Stimulated activated CD4-positive, alpha-beta T cell treated with anti-CD3 and anti-CD28 coated beads, Interleukin-2, amount 100 ng/mL, for 48 hours (primary cell): ENCODE measurements around the gene ERBB4.

Source experiments
- DNase-seq, 2 donors: peaks; one replicate each; pipeline ENCODE4 v3.0.0-alpha.2; 2020

ERBB4 gene

GRCh38 chr2:211498551-211499205 is 1039.9 kb downstream of the ERBB4 start:
- no peak for DNase-seq

DNA sequence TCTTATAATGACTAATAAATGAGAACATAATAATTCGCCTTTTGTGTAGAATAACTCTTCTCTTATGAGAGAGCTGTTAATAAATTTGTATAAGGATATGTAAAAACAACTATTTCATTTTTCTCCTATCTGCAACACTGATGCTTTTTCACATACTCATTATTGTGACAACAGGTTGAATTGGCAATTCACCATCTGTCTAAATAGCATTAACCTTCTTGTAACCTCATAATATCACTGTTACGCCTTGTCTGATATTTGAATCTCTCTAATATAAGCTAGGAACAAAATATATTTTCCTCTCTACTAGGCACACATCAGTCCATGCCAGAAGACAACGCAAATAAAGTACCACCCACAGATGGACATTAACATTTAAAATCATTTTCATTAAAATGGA is 1043.3 kb downstream of the ERBB4 start:
- no peak for DNase-seq

GRCh38 chr2:211494536-211494935 is 1044.1 kb downstream of the ERBB4 start:
- no peak for DNase-seq

DNA sequence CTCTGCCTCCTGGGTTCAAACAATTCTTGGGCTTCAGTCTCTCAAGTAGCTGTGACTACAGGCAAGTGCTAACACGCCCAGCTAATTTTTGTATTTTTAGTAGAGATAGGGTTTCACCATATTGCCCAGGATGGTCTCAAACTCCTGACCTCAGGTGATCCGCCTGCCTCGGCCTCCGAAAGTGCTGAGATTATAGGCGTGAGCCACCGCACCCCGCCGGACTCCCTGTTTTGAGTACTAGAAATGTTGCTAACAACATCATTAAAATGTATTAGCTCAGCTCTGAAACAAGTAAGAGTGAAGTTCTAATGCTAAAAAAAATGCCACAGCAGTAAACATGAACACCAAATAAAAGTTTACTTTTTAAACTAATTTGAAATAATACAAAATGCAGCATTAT is 1044.5 kb downstream of the ERBB4 start:
- DNase-seq, result no peak

GRCh38 chr2:211487733-211488132 is 1050.9 kb downstream of the ERBB4 start:
- no peak for DNase-seq

- DNase-seq, result no peak
Measured at GRCh38 chr2:211479536-211480150, 1059.0 kb downstream of the ERBB4 start.

DNA sequence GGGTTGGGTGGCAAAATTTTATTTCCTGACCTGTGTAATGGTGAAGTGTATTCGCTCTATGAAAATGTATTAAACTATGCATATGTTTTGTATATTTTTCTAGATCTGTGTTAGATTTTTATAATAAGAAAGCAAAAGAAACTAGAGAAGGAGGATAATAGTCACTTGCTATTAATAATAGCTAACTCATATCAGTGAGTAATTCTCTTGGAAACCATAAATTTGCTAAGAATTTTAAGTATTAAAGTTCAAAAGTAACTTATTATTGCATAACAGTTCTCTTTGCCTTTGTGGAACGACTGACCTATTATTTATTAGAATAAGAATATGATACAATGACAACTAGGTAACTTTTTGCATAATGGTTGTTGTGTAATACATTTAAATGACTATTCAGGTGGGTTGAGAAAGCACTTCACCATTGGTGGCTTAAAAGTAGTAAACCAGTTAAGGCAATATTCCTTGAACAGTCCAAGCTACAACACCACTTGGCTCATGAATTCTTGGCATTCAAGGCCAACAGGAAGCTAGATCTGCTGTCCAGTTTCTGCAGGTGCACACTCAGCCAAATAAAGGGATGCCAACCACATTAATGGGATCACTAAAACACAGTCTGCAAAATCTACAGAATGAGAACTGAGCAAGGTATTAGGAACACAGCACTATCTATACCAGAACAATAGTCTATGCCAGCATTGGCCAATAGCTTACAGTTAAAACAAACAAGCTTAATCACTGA is 1060.9 kb downstream of the ERBB4 start:
- DNase-seq, result no peak

GRCh38 chr2:211473116-211473515 is 1065.5 kb downstream of the ERBB4 start:
- no peak for DNase-seq

GRCh38 chr2:211469664-211470059 is 1068.9 kb downstream of the ERBB4 start:
- no peak for DNase-seq

DNA sequence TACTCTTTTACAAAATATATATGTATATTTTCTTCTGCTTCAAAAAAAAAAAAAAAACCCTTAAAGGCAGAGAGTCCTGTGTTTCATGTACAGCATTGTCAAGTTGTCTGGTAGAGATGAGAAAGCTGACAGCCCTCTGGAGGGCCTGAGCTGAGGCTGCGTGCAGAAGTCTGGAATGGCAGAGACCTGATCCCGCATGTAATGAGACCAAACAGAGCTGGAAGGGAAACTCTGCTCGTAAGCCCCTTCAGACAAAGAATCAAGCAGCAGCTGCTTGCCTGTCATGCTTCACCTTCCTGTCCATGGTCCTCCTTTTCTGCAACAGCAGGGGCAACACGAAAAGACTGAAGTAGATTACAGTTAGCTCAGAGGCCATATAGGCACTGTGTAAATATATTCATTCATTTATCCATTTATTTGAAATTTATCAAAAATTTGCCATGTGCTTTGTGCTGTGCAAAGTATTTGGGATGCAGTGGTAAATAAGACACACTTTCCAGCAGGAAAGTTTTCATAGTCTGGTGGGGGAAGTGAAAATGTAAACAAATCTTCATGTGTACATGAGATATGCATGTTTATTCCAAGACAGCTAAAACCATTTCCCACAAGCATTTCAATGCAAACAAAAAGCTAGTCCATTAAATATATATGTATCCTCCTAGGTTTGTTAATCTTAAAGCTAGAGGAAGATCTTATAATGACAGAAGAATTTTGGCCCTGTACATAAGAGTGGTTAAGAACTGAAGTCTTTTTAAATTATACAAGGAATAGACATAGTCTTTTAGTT is 1069.5 kb downstream of the ERBB4 start:
- DNase-seq, result no peak

DNA sequence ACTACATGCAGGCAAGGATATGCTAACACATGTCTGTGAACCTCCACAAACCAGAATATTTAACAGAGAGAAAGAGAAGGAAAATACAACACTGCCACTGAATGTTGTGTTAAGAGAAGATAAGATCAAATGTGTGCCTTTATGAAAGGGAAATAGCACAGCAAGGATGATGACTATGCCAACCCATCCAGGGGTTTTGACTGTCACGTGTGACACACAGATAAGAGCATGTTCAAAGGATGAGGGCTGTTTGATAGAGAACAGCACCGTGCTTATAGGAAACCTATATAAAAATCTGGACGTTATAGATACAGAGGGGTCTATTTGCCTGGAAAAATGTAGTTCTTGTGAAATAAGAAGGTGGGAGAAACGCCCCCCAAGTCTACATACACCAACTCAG is 1070.4 kb downstream of the ERBB4 start:
- DNase-seq, result no peak

DNA sequence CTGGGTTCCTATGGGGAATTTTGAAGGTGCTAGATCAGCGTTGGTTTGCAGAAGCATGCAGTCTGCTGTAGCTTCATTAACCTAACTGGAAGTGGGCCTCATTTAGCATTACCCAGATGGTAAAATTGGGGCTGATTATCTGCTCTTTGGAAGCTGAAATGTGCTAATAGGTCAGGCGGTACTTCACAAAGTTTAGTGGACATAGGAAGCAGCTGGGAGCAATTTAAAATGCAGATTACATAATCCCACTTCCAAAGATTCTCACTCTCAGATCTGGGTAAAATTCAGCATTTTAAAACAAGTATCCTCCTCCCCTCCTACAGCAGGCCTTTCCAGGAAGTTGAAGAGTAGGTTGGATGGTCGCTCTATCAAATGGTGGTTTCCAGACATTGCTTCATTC is 1075.2 kb downstream of the ERBB4 start:
- DNase-seq, result no peak

DNA sequence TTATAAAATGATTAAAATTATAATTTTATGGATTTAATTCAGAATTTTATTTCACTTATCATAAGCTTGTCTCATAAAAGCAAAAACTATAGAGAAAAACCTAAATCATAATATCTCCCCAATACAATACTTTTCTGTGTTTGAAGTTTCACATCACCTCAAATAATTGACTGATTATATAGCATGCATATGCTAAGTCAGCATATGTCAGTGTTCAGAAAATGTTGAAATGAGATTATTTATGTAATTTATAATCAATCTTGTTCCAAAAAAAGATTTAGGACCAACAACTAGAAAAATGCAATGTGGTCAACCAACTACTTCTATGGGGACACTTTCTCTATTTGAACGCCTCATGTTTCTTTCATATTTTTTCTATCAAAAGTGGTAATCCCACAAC is 1079.6 kb downstream of the ERBB4 start:
- no peak for DNase-seq

GRCh38 chr2:211457325-211457724 is 1081.3 kb downstream of the ERBB4 start:
- no peak for DNase-seq

DNA sequence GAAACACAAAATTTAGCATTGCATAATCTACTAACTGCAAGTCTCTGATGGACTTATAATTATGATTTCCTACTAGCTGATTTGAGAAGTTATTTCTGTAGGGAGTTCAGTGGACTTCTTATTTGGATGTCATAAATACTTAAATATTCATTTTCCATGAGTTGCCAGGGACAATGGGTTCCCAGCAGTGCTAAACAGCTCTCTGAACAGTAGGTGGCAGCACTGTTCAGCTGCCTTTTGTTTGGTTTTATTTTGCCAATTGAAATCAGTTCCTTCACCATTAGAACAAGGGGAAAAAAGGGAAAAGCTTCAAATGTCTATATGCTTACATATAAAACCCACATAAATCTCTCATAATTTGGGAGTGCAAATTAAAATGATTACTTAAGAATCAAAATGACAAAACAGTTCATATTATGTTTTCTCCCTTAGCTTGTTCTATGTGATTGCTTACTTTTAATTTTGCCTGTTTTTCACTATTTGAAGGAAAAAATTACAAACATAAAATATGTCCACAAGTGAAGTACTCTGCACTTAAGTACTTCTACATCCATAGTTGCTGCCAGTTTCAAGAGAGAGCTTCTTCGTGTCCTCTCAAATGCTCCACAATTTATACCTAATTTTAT is 1083.3 kb downstream of the ERBB4 start:
- DNase-seq, result peak; percentile 1 to 10

DNA sequence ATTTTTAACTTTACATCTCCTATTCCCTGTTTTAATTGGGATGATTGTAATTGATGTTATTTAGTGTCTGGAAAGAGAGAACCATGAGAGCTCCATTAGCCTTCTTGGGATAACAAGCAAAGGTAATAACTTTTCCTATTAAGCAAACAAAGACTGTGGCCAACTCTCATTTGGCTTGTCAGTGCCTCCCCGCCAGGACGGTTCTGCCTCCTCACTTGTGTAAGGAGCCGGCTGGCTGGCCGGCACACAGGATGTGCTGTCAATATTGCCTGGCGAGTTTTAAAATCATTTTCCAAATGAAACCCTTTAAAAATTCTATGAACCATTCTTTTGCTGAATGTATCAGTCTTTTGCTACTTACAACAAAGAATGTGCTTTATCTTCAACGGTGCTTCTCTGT is 1083.9 kb downstream of the ERBB4 start:
- DNase-seq, result no peak

DNA sequence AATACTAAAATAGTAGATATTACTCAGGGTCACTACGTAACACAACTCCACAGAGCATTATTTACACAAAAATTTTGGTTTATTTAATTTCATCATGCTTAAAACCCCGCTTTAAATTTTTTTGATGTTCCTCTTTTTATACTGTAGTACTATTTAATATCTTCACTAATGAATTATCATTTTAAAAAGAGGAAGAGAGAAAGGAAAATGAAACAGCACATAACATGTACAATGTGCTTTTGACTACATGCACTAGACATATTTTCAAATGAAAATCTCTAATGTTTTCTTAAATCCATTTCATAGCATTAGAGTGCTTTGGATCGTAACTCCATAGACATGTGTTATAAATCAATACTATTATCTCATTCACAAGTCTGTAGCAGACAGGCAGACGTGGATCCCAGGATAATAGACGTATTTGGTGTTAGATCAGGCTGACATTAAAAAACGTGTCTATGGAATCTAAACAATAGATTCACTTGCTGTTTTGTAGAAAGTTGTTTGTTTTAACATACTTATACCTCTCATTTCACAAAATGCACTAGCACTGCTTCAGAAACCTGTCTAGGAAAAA is 1085.2 kb downstream of the ERBB4 start:
- no peak for DNase-seq

DNA sequence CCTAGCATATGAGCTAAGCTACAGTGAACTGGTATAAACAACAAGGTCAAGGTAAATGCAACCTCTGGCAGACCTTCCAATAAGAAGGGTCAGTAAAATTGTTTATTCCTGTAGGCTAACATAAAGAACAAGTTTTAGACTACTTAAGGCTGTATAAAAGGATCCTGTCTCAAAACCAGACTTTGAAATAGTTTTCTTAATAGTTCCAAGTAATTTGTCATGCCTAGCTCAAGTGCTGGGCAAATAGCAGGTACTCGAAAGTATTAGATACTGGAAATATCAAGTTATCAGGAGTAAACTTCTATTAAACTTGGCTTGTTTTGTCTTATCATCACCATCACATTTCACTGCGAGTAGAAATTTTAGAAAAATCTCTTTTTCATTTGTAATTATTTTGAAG is 1087.0 kb downstream of the ERBB4 start:
- DNase-seq, result no peak

GRCh38 chr2:211449819-211450218 is 1088.8 kb downstream of the ERBB4 start:
- no peak for DNase-seq

DNA sequence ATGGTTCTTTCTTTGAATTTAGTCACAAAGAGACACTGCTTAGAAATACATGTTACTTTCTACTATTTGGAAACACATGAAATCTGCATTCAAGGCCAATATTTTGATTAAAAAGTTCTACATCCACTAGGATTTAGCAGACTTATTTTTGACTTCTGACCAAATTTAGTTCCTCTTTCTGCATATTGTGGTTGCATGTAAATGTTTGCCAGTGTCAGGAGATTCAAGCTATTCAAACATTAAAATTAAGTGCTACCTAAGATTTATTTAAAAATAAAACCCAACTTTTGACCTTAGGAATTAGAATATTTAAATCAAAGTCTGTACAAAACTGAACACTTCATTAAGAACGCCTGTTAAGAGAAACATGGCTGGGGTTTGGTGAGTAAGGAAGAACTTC is 1091.1 kb downstream of the ERBB4 start:
- DNase-seq, result no peak

DNA sequence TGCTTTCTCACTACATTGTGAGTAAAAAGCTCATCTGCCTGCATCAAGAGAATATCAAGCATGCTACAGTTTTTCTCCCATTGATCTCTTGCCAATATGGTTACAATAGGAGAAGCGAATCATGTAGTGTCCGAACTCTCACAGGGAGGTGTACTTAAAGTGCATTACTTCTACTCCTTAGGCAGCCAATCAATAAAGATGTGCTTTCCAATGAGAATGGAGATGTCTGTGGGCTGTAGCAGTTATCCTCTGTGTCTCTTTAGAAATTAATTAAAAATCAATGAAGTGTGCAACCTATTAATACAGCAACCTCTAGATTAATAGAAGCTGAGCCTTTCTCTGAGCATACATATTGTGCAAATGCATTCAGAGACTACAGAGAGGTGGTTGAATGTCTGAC is 1098.5 kb downstream of the ERBB4 start:
- no peak for DNase-seq

GRCh38 chr2:211439011-211439410 is 1099.6 kb downstream of the ERBB4 start:
- DNase-seq, result no peak

- no peak for DNase-seq
Measured at GRCh38 chr2:211437396-211437795, 1101.2 kb downstream of the ERBB4 start.
